GM18517 (cell line): ENCODE measurements around the gene GJB3.
"Not testable (repeated sequence)": the region's sequence is repeated elsewhere in the genome, so short reads cannot be mapped to it uniquely, and the experiment has no call there.

ENCODE experiments used
- ATAC-seq: cut with Tn5 transposase; IDR thresholded peaks from one replicate; pipeline ENCODE4 v1.9.1; 2021; ENCODE audit warnings: mild to moderate bottlenecking, moderate library complexity; ENCODE audit not compliant: unreplicated experiment

The GJB3 gene

DNA sequence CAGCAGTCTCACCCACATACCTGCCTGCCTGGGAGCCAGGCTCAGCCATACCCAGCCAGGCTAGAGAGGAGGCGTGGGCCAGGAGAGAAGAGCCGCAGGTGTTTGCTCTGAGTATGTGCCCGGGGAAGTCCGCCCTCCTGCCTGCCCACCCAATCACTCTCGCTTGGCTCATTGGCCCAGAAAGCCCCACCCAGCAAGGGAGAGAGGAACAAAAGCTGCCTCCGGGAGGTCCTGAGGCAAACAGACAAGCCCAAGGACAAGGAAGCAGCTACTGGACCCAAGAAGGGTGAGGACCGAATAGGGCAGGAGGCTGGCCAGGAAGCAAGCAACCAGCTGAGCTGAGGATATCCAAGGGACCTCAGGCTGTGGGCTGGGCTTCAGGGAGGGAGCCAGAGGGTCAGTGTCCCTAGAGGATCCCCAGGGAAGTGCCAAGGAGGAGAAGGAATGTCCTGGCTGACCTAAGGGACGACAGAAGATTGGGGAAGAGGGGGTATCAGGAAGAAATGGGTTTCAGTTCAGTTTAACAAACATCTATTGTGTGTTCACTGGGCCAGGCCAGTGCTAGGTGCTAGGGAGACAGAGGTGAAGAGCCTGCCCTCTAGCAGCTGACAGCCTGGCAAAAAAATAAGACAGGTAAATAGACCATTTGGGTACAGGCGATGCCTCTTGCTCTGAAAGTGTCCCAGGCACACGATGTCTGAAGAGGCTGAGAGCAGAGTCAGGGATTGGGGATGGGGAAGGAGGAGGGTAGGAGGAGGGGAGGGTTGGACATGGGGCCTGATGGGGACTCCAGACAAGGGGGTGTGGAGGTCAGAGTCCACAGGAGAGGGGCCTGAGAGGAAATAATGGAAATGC is 21.3 kb upstream of the GJB3 start, which contains the start of gene GJB4:
Gene GJB4 (plus strand): TSS at position 238 of the 855 bp plus-strand sequence. CDS start 1,515 bp downstream, outside the sequence.
- no peak for ATAC-seq

DNA sequence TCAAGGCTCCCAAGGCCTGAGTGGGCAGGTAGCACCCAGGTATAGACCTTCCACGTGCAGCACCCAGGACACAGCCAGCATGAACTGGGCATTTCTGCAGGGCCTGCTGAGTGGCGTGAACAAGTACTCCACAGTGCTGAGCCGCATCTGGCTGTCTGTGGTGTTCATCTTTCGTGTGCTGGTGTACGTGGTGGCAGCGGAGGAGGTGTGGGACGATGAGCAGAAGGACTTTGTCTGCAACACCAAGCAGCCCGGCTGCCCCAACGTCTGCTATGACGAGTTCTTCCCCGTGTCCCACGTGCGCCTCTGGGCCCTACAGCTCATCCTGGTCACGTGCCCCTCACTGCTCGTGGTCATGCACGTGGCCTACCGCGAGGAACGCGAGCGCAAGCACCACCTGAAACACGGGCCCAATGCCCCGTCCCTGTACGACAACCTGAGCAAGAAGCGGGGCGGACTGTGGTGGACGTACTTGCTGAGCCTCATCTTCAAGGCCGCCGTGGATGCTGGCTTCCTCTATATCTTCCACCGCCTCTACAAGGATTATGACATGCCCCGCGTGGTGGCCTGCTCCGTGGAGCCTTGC is 19.7 kb upstream of the GJB3 start:
- ATAC-seq, result no peak

DNA sequence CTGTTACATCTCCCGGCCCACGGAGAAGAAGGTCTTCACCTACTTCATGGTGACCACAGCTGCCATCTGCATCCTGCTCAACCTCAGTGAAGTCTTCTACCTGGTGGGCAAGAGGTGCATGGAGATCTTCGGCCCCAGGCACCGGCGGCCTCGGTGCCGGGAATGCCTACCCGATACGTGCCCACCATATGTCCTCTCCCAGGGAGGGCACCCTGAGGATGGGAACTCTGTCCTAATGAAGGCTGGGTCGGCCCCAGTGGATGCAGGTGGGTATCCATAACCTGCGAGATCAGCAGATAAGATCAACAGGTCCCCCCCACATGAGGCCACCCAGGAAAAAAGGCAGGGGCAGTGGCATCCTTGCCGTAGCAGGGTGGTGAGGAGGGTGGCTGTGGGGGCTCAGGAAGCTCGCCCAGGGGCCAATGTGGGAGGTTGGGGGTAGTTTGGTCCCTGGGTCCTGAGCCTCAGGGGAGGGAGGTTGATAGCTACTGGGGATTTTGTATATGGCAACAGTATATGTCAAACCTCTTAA is 19.2 kb upstream of the GJB3 start:
- no peak for ATAC-seq

DNA sequence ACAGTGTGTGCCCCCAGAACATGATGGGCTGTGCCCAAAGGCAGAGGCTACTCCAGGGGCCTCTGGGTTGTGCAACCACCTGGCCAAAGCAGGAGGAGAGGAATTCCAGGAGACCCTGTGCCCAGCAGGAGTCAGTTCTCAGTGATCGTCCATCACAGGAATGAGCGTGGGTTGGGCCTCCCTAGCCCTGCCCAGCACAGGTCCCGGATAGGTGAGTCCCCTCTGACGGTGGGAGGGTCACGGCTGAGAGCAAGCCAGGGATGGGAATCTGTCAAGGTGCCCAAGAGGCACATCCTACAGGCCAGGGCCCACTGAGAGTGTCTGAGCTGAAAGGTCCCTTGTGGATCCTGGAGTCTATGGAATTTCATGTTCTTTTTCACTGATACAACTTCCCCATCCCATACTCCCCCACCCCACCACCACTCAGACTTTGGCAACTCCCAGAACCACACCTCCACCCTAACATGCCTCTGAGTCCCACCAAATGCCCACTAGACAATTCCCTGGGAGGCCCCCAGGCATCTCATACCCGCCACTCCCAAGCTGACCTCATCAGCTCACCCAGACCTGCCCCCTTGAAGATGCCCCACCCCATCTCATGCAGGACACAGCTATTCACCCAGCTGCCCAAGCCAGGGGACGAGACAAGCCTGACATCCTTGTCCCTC is 18.4 kb upstream of the GJB3 start:
- no peak for ATAC-seq

DNA sequence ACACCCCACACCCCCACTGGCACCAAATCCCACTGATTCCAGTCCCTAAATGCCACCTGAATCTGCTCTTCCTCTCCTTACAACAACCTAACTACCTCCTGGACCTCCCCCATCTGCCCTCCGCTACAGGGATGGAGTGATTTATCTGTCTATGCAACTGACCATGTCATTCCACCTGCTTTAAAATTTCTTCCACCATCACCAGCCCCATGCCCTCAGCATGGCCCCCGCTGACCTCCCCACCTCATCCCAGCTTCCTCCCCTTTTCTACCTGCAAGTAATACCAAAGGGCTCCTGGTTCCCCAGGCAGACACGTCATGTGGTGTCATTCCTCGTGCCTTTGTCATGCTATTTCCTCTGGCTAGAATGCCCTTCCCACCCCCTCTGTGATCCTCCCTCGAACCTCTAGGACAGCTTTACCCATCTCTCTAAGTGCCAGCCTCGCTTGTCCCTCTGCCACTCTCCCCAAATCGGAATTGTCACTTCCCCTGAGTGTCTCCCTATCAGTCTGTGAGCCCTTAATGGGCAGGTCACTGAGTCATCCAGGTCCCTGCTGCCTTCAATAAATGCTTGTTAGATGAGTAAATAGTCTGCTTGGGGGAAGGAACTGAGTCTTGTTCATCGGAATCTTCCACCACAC is 17.8 kb upstream of the GJB3 start:
- no peak for ATAC-seq

DNA sequence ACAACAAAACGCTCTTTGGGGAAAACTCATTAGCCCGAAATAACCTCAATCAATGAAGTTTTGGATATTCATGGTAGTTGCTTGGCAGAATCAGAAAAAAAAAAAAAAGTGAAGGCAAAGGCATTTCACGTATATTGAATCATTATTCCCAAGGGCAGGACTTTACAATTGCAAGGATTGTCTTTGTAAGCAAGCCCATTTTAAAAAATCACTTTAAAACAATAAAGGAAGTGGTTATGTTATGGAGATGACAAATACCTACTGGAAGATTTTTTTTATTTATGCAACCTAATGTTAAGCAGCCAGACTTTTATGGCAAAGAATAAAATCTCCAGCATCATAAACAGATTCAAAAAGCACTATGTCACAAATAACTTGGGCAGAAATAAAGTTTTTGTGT is 12.2 kb upstream of the GJB3 start:
- no peak for ATAC-seq

DNA sequence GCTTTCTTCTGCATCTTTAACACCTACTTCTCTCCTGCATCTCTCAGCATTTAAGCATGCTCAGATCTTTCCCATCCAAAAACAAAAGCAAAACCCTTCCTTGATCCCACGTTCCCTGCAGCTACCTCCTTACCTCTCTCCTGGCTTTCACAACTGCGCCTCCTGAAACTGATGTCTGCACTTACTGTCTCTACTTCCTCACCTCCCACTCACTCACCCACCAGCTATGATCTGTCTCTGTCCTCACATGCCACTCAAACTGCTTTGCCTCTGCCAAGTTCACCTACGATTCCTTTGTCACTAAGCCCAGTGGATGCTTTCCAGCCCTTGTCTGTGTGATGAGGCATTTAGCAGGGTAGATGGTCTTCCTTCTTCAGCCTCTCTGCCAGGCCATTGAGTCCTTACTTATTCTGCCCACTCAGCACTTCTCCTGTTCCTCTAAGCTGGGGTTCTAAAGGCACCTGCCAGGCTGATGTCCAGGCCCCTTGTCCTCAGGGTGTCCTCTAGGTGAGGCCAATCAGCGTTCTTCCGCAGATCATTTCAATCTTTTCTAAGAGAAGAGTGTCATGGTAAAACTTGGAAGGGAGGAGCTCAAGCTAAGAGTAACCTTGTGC is 10.0 kb upstream of the GJB3 start:
- no peak for ATAC-seq

DNA sequence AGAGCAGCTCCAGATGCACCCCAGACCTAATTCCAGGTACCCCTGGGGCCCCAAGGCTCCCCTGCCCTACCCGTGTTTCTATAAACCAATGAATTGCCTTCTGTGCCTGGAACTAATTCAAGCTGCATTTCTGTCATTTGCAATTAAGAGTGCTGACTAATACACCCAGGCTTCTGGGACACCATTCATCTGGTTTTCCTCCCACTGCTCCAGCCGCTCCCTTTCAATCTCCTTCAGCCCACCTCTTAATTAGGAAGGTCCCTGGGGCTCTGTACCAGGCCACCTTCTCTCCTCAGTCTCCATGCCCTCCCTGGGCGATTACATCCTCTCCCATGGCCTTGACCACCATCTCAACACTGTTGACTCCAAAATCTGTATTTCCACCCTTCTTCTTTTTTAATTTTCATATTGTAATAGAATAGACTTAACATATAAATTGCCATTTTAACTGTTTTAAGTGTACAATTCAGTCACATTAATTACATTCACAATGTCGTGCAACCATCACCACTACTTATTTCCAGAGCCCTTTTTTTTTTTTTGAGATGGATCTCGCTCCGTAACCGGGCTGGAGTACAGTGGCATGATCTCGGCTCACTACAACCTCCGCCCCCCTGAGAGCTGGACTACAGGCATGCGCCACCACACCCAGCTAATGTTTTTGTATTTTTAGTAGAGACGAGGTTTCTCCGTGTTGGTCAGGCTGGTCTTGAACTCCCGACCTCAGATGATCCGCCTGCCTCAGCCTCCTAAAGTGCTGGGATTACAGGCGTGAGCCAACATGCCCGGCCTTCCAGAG is 9.2 kb upstream of the GJB3 start:
- no peak for ATAC-seq

DNA sequence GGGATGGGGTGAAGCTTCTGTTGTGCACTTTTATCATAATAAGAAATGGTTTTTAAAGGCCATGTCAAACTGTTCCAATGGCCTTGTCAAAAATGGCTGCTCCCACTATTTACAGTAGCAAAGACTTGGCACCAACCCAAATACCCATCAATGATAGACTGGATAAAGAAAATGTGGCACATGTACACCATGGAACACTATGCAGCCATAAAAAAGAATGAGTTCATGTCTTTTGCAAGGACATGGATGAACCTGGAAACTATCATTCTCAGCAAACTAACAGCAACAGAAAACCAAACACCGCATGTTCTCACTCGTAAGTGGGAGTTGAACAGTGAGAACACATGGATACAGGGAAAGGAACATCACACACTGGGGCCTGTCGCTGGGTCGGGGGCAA is 7.9 kb upstream of the GJB3 start:
- ATAC-seq, result not testable (repeated sequence)

DNA sequence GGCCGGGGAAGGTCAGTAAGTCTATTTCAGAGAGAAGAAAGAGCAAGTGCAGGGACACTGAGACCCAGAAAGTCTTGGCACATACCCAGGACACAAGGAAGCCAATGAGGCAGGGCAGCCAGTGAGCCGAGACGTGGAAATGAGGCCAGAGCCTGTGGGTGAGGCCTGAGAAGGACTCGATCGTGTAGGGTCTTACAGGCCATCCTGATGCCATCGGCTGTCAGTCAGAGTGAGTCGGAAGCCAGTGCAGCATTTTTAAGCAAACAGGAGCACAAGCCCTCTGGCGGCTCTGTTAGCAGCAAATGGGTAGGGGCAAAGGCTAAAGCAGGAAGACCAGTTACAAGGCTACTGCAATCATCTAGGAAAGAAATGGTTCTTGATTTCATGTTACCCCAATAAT is 6.1 kb upstream of the GJB3 start:
- ATAC-seq, result no peak

DNA sequence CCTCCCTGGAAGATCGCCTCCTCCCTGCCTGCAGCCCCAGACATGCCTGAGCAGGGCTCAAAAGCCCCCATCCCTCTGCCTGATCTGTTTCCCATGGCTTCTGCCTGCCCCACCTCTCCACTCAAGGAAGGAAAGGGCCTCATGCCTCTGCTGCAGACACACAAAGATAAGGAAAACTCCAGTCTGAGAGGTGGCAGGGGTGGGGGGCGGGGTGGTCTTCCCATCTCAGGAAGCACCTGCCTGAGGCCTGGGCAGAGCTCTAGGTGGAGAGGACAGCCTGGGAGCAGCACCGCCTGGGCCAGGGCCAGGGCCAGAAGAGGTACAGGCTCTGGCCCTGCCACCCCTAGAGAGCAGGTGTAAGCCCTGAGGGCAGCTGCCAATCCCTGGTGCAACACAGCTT is 4.1 kb upstream of the GJB3 start:
- ATAC-seq, result no peak

DNA sequence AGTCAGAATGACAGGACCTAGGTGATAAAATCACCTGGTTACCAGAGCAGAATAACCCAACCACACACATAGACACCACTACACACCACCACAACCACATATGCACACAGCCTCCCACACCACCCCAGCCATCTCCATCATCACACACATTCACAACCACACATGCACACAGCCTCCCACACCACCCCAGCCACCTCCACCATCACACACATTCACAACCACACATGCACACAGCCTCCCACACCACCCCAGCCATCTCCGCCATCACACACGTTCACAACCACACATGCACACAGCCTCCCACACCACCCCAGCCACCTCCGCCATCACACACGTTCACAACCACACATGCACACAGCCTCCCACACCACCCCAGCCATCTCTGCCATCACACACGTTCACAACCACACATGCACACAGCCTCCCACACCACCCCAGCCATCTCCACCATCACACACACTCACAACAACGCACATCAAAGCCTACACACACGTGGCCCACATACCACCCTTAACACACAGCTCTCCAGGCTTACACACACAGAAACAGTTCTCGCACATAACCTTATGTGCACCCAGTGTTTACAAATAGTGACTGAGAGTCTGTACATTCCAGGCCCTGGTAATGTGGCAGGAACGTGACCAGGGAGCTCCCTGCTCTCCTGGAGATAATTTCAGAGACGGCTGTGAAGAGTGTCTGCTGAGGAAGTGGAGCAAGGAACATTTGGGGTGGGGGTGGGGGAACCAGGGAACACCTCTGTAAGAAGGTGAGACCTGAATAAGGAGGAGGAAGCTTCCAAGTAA is 3.3 kb upstream of the GJB3 start:
- ATAC-seq, result no peak

DNA sequence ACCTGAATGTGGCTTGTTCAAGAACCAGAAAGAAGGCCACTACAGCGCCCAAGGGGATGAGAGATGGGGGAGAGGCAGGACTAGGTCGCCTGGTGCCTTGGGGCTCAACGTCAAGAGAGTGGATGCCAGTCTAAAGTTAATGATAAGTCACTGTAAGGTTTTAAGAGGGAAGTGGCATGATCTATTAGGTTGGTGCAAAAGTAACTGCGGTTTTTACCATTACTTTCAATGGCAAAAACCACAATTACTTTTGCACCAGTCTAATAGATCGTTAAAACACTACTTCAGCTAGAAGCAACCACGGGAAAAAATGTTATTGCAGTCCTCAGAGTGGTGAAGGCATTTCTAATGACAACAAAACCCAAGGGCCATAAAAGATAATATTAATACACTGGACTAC is 2.6 kb upstream of the GJB3 start:
- ATAC-seq, result no peak

DNA sequence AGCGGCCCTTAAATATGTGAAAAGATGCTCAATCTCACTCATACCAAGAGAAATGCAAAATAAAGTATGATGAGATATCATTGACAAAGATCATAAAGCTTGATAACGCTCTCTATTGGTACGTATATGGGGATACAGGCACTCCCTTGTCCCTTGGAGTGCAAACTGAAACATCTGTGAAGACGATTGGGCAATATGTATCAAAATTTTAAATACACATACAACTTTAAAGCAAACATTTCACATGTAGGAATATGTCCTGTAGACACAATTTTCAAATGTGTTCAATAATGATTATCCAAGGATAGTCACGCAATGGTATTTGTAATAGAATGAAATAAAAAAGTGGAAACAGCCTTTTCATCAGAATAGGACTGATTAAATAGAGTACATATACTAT is 2.0 kb upstream of the GJB3 start:
- ATAC-seq, result no peak

DNA sequence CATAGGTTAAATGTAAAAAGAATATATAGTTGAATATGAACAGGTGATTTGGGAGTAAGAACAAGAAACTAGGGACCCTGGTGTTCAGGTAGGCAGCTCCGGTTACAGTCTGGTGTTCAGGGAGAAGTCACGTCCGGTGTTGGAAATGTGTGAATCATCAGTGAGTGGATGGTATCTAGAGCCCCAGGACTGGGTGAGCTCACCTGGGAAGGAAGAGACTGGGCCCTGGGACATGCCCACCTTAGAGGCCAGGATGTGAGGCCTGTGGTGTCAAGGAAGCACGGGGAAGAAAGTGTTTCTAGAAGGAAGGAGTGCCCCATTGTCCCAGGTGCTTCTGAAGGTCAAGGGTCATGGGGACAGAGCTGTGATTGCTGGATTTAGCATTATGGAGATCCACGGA is 1.5 kb upstream of the GJB3 start:
- no peak for ATAC-seq

DNA sequence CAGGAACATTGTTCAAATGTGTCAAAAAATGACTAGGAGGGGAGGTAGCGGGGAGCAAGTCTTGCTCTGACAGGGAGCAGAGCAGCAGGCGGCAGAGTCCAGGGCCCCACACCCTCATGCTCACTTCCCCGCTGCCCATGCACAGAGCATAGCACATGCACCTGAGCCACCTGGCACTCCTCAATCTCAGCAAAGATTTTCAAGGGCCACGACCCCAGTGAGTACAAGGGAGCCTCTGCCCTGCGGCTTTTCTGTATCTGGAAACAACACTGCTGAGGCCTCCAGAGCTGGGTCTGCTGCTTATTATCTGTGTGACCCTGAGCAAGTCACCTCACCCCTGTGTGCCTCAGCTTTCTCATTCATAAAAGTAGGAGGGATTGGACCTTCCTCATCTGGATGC is 1.1 kb upstream of the GJB3 start:
- ATAC-seq, result no peak

DNA sequence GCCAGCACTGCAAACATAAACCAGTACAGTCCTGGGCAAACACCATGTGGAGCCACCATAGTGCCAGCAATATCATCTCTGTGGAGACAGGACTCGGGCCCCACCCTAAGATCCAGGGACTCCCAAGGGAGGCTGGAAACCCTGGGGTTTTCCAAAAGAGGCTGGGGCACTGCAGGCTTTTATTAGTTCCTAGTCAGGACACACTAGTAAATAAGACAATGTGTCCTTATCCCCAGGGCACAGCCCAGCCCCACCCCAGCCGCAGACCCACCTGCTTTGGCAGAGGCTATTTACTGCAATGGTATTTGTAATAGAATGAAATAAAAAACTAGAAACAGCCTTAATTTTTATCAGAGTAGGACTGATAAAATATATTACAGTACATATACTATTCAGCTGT is 486 bp upstream of the GJB3 start:
- ATAC-seq, result no peak

DNA sequence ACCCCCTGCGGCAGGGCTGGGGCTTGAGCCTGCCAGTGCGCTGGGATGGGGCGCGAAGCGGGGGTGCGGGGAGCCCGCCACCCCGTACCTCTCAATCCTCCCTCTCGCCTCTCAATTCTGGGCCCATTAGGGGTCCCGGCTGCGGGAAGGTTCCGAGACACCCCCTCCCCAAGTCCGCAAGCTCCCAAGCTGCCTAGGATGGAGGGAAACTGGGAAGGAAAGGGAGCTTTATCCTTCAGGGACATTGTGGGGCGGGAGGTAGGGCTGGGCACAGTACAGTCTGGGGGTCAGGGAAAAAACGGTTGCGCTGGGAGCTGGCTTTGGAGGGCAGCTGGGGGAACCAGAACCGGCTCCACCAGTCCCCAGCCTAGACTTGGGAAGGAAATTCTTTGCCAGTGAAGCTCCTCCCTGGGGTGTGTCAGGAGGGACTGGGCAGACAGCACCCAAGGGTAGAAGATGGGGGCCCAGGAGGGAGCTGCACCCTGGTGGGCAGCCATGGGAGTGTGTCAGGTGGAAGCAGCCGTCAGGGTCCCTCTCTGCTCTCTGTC is 904 bp downstream of the GJB3 start:
- no peak for ATAC-seq

DNA sequence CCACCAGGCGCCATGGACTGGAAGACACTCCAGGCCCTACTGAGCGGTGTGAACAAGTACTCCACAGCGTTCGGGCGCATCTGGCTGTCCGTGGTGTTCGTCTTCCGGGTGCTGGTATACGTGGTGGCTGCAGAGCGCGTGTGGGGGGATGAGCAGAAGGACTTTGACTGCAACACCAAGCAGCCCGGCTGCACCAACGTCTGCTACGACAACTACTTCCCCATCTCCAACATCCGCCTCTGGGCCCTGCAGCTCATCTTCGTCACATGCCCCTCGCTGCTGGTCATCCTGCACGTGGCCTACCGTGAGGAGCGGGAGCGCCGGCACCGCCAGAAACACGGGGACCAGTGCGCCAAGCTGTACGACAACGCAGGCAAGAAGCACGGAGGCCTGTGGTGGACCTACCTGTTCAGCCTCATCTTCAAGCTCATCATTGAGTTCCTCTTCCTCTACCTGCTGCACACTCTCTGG is 3.8 kb downstream of the GJB3 start:
- no peak for ATAC-seq
